ENCODE results near the gene RPS23. TPM values are rescaled to one million over a fixed set of nuclear protein-coding genes. Genes with fewer than 3 reads are reported as not detected.

The RPS23 gene
- total RNA-seq, 2 experiments from 2014 or later = 2,621 to 2,722 TPM

- peaks cover 26% of the 10 kb centered on the region for H3K9me3 Mint-ChIP-seq
- DNase-seq = no peak
- CTCF ChIA-PET = interaction anchor here (0.8 kb wide), 1 partner anchor 9 kb away, joined by 3 read pairs; no protein-coding TSS in a partner anchor
- H3K4me3 Mint-ChIP-seq = no peak overlapping the region
- POLR2A ChIA-PET = no interaction called here
- H3K27me3 Mint-ChIP-seq = no peaks in the 10 kb centered on the region
- intact Hi-C loops (cut with micrococcal nuclease) = no loop called here
- H3K4me1 Mint-ChIP-seq (ENCODE audit: low read depth) = no peaks in the 10 kb centered on the region
- H3K36me3 Mint-ChIP-seq = peaks cover 18% of the 10 kb centered on the region
- no peak overlapping the region for H3K27ac Mint-ChIP-seq
Measured at GRCh38 chr5:82265047-82265446, 13.1 kb downstream of the RPS23 start.

DNA sequence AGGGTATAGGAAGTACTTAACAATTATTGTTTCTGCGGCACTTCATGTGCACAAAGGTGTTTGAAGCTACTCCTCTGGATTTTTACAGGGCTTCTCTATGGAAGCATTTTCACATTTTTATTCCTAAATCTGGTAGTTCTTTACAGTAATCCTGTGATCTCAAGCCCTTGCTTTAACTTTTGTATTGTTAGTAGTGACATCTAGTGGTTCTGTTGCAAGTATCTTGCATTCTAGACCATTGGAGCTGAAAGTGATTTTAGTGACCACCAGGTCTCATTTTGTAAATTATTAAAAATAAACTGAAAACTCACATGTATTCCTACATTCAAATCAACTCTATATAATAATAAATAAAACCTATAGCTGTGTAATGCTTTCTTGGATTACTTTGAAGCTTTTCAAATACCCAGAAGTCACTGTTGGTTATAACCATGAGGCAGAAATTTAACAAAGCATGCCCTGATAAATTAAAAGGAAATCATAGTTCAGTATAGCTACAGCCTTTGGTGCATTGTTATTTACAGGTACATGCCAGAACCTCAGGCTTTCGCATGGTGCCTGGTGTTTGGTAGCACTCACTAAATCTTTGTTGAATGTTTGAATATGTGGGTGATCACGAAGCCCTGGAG lies 18.9 kb downstream of the RPS23 start:
- H3K4me3 Mint-ChIP-seq = no peak overlapping the region
- DNase-seq = no peak
- H3K36me3 Mint-ChIP-seq = no peaks in the 10 kb centered on the region
- H3K27ac Mint-ChIP-seq = no peak overlapping the region
- intact Hi-C loops (cut with micrococcal nuclease) = no loop called here
- no peaks in the 10 kb centered on the region for H3K27me3 Mint-ChIP-seq
- H3K9me3 Mint-ChIP-seq = no peaks in the 10 kb centered on the region
- ChIA-PET POLR2A (no interaction called here), CTCF (interaction anchor here (0.6 to 1.3 kb wide), 3 partner anchors 244 to 698 kb away, joined by 3 to 4 read pairs (median 3); no protein-coding TSS in a partner anchor)
- peaks cover 7% of the 10 kb centered on the region for H3K4me1 Mint-ChIP-seq (ENCODE audit: low read depth)

DNA sequence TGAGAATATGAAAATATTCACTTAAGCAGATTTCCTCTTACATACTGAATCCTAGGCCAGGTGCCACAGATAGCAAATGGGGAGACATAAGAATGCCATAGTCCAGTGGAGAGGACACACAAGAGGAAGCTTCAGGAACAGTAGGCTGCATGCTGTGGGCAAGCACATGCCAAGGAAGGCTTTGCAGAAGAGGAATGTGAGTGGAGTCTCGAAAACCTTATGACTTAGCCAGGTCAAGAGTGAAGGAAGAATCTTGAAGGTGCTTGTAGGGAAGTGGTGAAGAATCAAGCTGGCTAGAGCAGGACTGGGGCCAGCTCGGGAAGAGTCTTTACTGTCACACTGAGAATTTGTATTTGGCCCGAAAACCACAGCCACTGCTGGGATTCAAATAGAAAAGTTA lies 20.4 kb downstream of the RPS23 start:
- ChIA-PET POLR2A (no interaction called here), CTCF (interaction anchor here (1.2 kb wide), 1 partner anchor 32 kb away, joined by 3 read pairs; no protein-coding TSS in a partner anchor)
- Mint-ChIP-seq H3K27ac (no peak overlapping the region), H3K36me3 (peaks cover 6% of the 10 kb centered on the region), H3K4me3 (no peak overlapping the region), H3K27me3 (no peaks in the 10 kb centered on the region), H3K9me3 (no peaks in the 10 kb centered on the region), H3K4me1 (ENCODE audit: low read depth) (peaks cover 7% of the 10 kb centered on the region)
- no peak for DNase-seq
- intact Hi-C loops (cut with micrococcal nuclease) = no loop called here

- intact Hi-C loops (cut with micrococcal nuclease) = no loop called here
- H3K4me3 Mint-ChIP-seq = no peak overlapping the region
- H3K9me3 Mint-ChIP-seq = no peaks in the 10 kb centered on the region
- no peak for DNase-seq
- ChIA-PET CTCF (no interaction called here), POLR2A (interaction anchor here (0.7 kb wide), 1 partner anchor 18 kb away, joined by 3 read pairs; no protein-coding TSS in a partner anchor)
- peaks cover 7% of the 10 kb centered on the region for H3K4me1 Mint-ChIP-seq (ENCODE audit: low read depth)
- H3K36me3 Mint-ChIP-seq = peaks cover 6% of the 10 kb centered on the region
- H3K27ac Mint-ChIP-seq = no peak overlapping the region
- no peaks in the 10 kb centered on the region for H3K27me3 Mint-ChIP-seq
Measured at GRCh38 chr5:82257247-82257646, 20.9 kb downstream of the RPS23 start.

- intact Hi-C loops (cut with micrococcal nuclease) = no loop called here
- H3K9me3 Mint-ChIP-seq = no peaks in the 10 kb centered on the region
- H3K4me3 Mint-ChIP-seq = no peak overlapping the region
- ChIA-PET CTCF (interaction anchor here (0.9 to 1.7 kb wide), 3 partner anchors 9 to 30 kb away, joined by 3 to 7 read pairs (median 4); no protein-coding TSS in a partner anchor), POLR2A (no interaction called here)
- no peak for DNase-seq
- H3K27ac Mint-ChIP-seq = no peak overlapping the region
- H3K4me1 Mint-ChIP-seq (ENCODE audit: low read depth) = peaks cover 7% of the 10 kb centered on the region
- H3K36me3 Mint-ChIP-seq = peaks cover 6% of the 10 kb centered on the region
- H3K27me3 Mint-ChIP-seq = no peaks in the 10 kb centered on the region
Measured at GRCh38 chr5:82255844-82256243, 22.3 kb downstream of the RPS23 start.

GRCh38 chr5:82252744-82253143 lies 25.4 kb downstream of the RPS23 start:
- H3K4me1 Mint-ChIP-seq (ENCODE audit: low read depth) = peaks cover 7% of the 10 kb centered on the region
- H3K27me3 Mint-ChIP-seq = no peaks in the 10 kb centered on the region
- POLR2A ChIA-PET = no interaction called here
- CTCF ChIA-PET = no interaction called here
- intact Hi-C loops (cut with micrococcal nuclease) = no loop called here
- no peak for DNase-seq
- no peak overlapping the region for H3K4me3 Mint-ChIP-seq
- no peak overlapping the region for H3K27ac Mint-ChIP-seq
- peaks cover 6% of the 10 kb centered on the region for H3K9me3 Mint-ChIP-seq
- H3K36me3 Mint-ChIP-seq = peaks cover 12% of the 10 kb centered on the region

GRCh38 chr5:82246960-82247574 lies 31.1 kb downstream of the RPS23 start:
- ChIA-PET POLR2A (no interaction called here), CTCF (no interaction called here)
- no peak for DNase-seq
- Mint-ChIP-seq H3K27me3 (no peaks in the 10 kb centered on the region), H3K27ac (no peak overlapping the region), H3K4me1 (ENCODE audit: low read depth) (no peaks in the 10 kb centered on the region), H3K36me3 (peaks cover 14% of the 10 kb centered on the region), H3K9me3 (peaks cover 29% of the 10 kb centered on the region), H3K4me3 (no peak overlapping the region)
- intact Hi-C loops (cut with micrococcal nuclease) = no loop called here

- Mint-ChIP-seq H3K4me3 (no peak overlapping the region), H3K4me1 (ENCODE audit: low read depth) (no peaks in the 10 kb centered on the region), H3K27me3 (no peaks in the 10 kb centered on the region), H3K27ac (no peak overlapping the region), H3K9me3 (peaks cover 29% of the 10 kb centered on the region), H3K36me3 (peaks cover 14% of the 10 kb centered on the region)
- intact Hi-C loops (cut with micrococcal nuclease) = no loop called here
- ChIA-PET CTCF (no interaction called here), POLR2A (no interaction called here)
- no peak for DNase-seq
Measured at GRCh38 chr5:82244854-82245635, 33.1 kb downstream of the RPS23 start.

GRCh38 chr5:82244151-82244550 lies 34.0 kb downstream of the RPS23 start:
- DNase-seq = no peak
- H3K4me1 Mint-ChIP-seq (ENCODE audit: low read depth) = no peaks in the 10 kb centered on the region
- no peak overlapping the region for H3K4me3 Mint-ChIP-seq
- peaks cover 14% of the 10 kb centered on the region for H3K36me3 Mint-ChIP-seq
- POLR2A ChIA-PET = no interaction called here
- intact Hi-C loops (cut with micrococcal nuclease) = no loop called here
- H3K27ac Mint-ChIP-seq = no peak overlapping the region
- H3K27me3 Mint-ChIP-seq = no peaks in the 10 kb centered on the region
- H3K9me3 Mint-ChIP-seq = peaks cover 29% of the 10 kb centered on the region
- CTCF ChIA-PET = interaction anchor here (0.9 kb wide), 1 partner anchor 11 kb away, joined by 4 read pairs; no protein-coding TSS in a partner anchor

GRCh38 chr5:82234885-82235284 lies 43.3 kb downstream of the RPS23 start:
- intact Hi-C loops (cut with micrococcal nuclease) = no loop called here
- H3K27me3 Mint-ChIP-seq = no peaks in the 10 kb centered on the region
- H3K9me3 Mint-ChIP-seq = no peaks in the 10 kb centered on the region
- CTCF ChIA-PET = interaction anchor here (1.2 kb wide), 1 partner anchor 9 kb away, joined by 5 read pairs; no protein-coding TSS in a partner anchor
- no peak overlapping the region for H3K4me3 Mint-ChIP-seq
- POLR2A ChIA-PET = no interaction called here
- no peak overlapping the region for H3K27ac Mint-ChIP-seq
- H3K36me3 Mint-ChIP-seq = no peaks in the 10 kb centered on the region
- DNase-seq = no peak
- no peaks in the 10 kb centered on the region for H3K4me1 Mint-ChIP-seq (ENCODE audit: low read depth)

GRCh38 chr5:82225525-82226172 lies 52.5 kb downstream of the RPS23 start:
- POLR2A ChIA-PET = no interaction called here
- intact Hi-C loops (cut with micrococcal nuclease) = loop anchor here (1.0 to 10.0 kb wide), 4 partner anchors 51 to 800 kb away; no protein-coding TSS in a partner anchor
- Mint-ChIP-seq H3K4me1 (ENCODE audit: low read depth) (peaks cover 2% of the 10 kb centered on the region), H3K27me3 (no peaks in the 10 kb centered on the region), H3K36me3 (no peaks in the 10 kb centered on the region), H3K27ac (no peak overlapping the region), H3K9me3 (no peaks in the 10 kb centered on the region), H3K4me3 (no peak overlapping the region)
- peak; percentile 71 for DNase-seq
- CTCF ChIA-PET = interaction anchor here (0.6 to 2.4 kb wide), 25 partner anchors 9 to 935 kb away, joined by 3 to 11 read pairs (median 4); partner anchors contain the start of gene SSBP2

All from activated CD4-positive, alpha-beta memory T cell treated with anti-CD3 and anti-CD28 coated beads for 36 hours (primary cell).